ENCODE results near the gene PAN3.

GRCh38 chr13:28248080-28248479 is 109.7 kb downstream of the PAN3 start:
- no peak for TF ChIP-seq POLR2A (IDR thresholded peaks at IDR 0.05)
- TF ChIP-seq CTCF (IDR thresholded peaks at IDR 0.05) = no peak
